ENCODE data around the gene FTO. TPM values are rescaled to one million over a fixed set of nuclear protein-coding genes. Genes with fewer than 3 reads are reported as not detected.

Gene FTO
- total RNA-seq, 2 donors from 2014 or later = 47.5 to 50.4 TPM

DNA sequence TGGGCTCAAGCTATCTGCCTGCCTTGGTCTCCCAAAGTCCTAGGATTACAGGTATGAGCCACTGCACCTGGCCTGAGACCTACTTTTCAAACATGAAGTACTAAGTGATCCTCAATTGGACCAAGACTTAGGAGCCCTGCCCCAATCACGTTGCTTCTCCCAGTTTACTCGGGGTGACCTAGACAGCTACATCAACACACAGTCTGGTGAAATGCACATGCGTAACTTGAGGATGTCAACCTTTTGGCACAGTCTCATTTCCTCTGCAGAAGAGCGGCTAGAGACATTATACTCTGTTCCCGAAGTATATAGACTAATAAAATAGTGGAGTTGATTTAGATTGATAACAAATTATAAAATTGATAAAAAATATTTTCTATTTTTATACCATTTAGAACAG, 17.1 kb downstream of the FTO start:
- DNase-seq (no peak), ATAC-seq (no peak)
- 85 to 90% methylated on average over 5 of the region's 5 CpGs for WGBS, 2 donors
- TF ChIP-seq POLR2A (IDR thresholded peaks at IDR 0.05) = no peak
- TF ChIP-seq, protein P1, sequence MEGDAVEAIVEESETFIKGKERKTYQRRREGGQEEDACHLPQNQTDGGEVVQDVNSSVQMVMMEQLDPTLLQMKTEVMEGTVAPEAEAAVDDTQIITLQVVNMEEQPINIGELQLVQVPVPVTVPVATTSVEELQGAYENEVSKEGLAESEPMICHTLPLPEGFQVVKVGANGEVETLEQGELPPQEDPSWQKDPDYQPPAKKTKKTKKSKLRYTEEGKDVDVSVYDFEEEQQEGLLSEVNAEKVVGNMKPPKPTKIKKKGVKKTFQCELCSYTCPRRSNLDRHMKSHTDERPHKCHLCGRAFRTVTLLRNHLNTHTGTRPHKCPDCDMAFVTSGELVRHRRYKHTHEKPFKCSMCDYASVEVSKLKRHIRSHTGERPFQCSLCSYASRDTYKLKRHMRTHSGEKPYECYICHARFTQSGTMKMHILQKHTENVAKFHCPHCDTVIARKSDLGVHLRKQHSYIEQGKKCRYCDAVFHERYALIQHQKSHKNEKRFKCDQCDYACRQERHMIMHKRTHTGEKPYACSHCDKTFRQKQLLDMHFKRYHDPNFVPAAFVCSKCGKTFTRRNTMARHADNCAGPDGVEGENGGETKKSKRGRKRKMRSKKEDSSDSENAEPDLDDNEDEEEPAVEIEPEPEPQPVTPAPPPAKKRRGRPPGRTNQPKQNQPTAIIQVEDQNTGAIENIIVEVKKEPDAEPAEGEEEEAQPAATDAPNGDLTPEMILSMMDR (IDR thresholded peaks at IDR 0.05) = no peak
- no peaks in the 10 kb centered on the region for H3K9me3 ChIP-seq
- intact Hi-C loops (cut with DNase I) = no loop called here
- H3K36me3 ChIP-seq (replicated peaks in 1 of 2; ENCODE audit: insufficient read depth in 1 of 2, low read depth in 2 of 2) = no peaks in the 10 kb centered on the region
- no peak overlapping the region for H3K4me3 ChIP-seq
- no peak overlapping the region for H3K27ac ChIP-seq
- H3K4me1 ChIP-seq = peaks cover 12% of the 10 kb centered on the region
- no peaks in the 10 kb centered on the region for H3K27me3 ChIP-seq

DNA sequence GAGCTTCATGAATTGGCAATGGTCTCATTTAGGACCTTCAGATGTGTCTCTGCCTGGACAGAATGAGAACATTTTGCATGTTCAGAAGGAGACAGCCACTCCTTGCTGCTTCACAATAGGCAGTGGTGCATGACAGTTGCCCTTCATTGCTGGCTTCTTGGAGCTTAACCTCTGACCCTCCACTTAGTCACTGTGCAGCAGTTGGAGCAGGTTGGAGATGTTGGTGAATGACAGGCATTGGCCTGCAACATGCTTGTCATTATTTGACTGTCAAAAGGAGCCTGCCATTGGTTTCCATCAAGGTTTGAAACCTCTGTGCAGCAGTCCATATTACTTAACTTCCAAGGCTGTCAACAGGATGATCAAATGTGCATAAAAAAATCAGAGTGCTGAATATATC, 22.7 kb downstream of the FTO start:
- Histone ChIP-seq H3K36me3 (replicated peaks in 1 of 2; ENCODE audit: insufficient read depth in 1 of 2, low read depth in 2 of 2) (no peaks in the 10 kb centered on the region), H3K4me1 (peaks cover 7% of the 10 kb centered on the region), H3K4me3 (no peak overlapping the region), H3K27ac (no peak overlapping the region), H3K9me3 (no peaks in the 10 kb centered on the region), H3K27me3 (no peaks in the 10 kb centered on the region)
- no peak for TF ChIP-seq POLR2A (IDR thresholded peaks at IDR 0.05)
- TF ChIP-seq, protein P1 (IDR thresholded peaks at IDR 0.05) = no peak
- intact Hi-C loops (cut with DNase I) = no loop called here
- DNase-seq (no peak), ATAC-seq (no peak)

DNA sequence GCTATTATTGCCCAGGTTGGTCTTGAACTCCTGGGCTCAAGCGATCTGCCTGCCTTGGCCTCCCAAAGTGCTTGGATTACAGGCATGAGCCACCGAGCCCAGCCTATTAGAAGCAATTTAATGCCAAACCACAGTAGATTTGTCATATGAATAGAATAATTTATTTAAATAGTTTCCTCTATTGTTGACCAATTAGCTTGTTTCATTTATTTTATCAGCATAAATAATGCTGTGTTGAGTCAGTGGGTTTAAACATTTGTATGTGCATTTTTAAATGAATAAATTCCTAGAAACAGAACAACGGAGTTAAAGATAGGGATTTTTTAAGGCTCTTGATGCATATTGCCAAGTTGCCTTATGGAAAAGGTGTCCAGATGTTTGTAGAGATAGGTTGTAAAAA, 26.7 kb downstream of the FTO start:
- no peaks in the 10 kb centered on the region for H3K9me3 ChIP-seq
- H3K27ac ChIP-seq = no peak overlapping the region
- no peak for TF ChIP-seq POLR2A (IDR thresholded peaks at IDR 0.05)
- TF ChIP-seq, protein P1 (IDR thresholded peaks at IDR 0.05) = no peak
- no peaks in the 10 kb centered on the region for H3K27me3 ChIP-seq
- peaks cover 16% of the 10 kb centered on the region for H3K4me1 ChIP-seq
- WGBS, 2 donors = 87 to 89% methylated on average over 3 of the region's 3 CpGs
- H3K4me3 ChIP-seq = no peak overlapping the region
- DNase-seq (no peak), ATAC-seq (no peak)
- intact Hi-C loops (cut with DNase I) = no loop called here
- H3K36me3 ChIP-seq (replicated peaks in 1 of 2; ENCODE audit: insufficient read depth in 1 of 2, low read depth in 2 of 2) = no peaks in the 10 kb centered on the region

GRCh38 chr16:53732296-53732929, 28.5 kb downstream of the FTO start:
- Histone ChIP-seq H3K4me3 (no peak overlapping the region), H3K36me3 (replicated peaks in 1 of 2; ENCODE audit: insufficient read depth in 1 of 2, low read depth in 2 of 2) (no peaks in the 10 kb centered on the region), H3K4me1 (peaks cover 15% of the 10 kb centered on the region), H3K9me3 (no peaks in the 10 kb centered on the region), H3K27ac (no peak overlapping the region), H3K27me3 (no peaks in the 10 kb centered on the region)
- DNase-seq (peak in 2 of 4 donors; percentile 14 to 27), ATAC-seq (peak; percentile 71)
- WGBS, 2 donors = 24 to 32% methylated on average over 4 of the region's 4 CpGs
- intact Hi-C loops (cut with DNase I) = no loop called here
- TF ChIP-seq POLR2A (IDR thresholded peaks at IDR 0.05) = no peak
- TF ChIP-seq, protein P1 (IDR thresholded peaks at IDR 0.05) = no peak

DNA sequence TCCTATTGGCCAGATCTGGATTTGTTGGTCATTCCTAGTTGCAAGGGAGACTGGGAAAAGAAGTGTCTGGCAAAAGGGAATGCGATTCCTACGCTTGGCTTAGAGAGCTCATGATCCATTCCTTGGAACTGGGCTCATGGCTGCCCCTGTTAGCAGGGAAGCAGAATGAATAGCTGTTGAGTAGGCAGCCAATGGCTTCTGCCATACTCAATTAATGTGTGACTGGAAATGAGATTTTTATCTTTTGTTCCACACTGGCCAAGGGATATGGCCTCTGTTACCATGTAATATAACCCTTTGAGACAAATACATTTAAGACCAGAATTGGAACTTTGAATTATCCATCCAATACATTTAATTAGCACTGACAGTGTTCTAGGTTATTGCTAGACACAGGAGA, 31.0 kb downstream of the FTO start:
- no peak overlapping the region for H3K27ac ChIP-seq
- TF ChIP-seq POLR2A (IDR thresholded peaks at IDR 0.05) = no peak
- TF ChIP-seq, protein P1 (IDR thresholded peaks at IDR 0.05) = no peak
- no peaks in the 10 kb centered on the region for H3K27me3 ChIP-seq
- WGBS, 2 donors = 96 to 100% methylated on average over 2 of the region's 2 CpGs
- DNase-seq = no peak
- intact Hi-C loops (cut with DNase I) = no loop called here
- no peak for ATAC-seq
- H3K9me3 ChIP-seq = no peaks in the 10 kb centered on the region
- no peak overlapping the region for H3K4me3 ChIP-seq
- peaks cover 15% of the 10 kb centered on the region for H3K4me1 ChIP-seq
- no peaks in the 10 kb centered on the region for H3K36me3 ChIP-seq (replicated peaks in 1 of 2; ENCODE audit: insufficient read depth in 1 of 2, low read depth in 2 of 2)
